Thyroid gland (tissue), 4 donors: ENCODE data around the gene MAPK8. TPM values are rescaled to one million over a fixed set of nuclear protein-coding genes. Genes with fewer than 3 reads are reported as not detected.

ENCODE experiments used
- DNase-seq, 2 donors: peaks; one replicate each; pipeline ENCODE4 v3.0.0-alpha.2; 2019
- H3K27ac ChIP-seq, 3 donors: fragments of 200-600 bp; sonication (generic); 1 replicate in 2 of 3; 2 replicates in 1 of 3; pipeline ENCODE4 v1.5.1; 2016 to 2019; ENCODE audit warnings: mild to moderate bottlenecking in 1 of 3, moderate library complexity in 1 of 3
- H3K27me3 ChIP-seq: fragments of 200-600 bp; sonication (generic); one replicate; pipeline ENCODE4 v1.5.1; 2019
- H3K36me3 ChIP-seq, 2 donors: fragments of 200-600 bp; sonication (generic); one replicate each; pipeline ENCODE4 v1.5.1; 2016 to 2019
- H3K4me1 ChIP-seq, 2 donors: fragments of 200-600 bp; sonication (generic); one replicate each; pipeline ENCODE4 v1.5.1; 2017 to 2019
- H3K4me3 ChIP-seq, 3 donors: fragments of 200-600 bp; sonication (generic); replicated peaks in 1 of 3; 1 replicate in 2 of 3; 2 replicates in 1 of 3; pipeline ENCODE4 v1.5.1; 2016; ENCODE audit warnings: mild to moderate bottlenecking in 1 of 3
- H3K9me3 ChIP-seq: fragments of 200-600 bp; sonication (generic); one replicate; pipeline ENCODE4 v1.5.1; 2017
- POLR2A ChIP-seq, 2 donors: fragments of 450-650 bp; IDR thresholded peaks; one replicate each; pipeline ENCODE4 v1.6.1; 2017; ENCODE audit warnings: antibody characterized with exemption in 2 of 2, mild to moderate bottlenecking in 2 of 2, moderate library complexity in 1 of 2
- WGBS, 2 donors: methylation state at CpG; one replicate each; pipeline ENCODE4 v1.1.5; 2017; 5-methylcytosine and 5-hydroxymethylcytosine counted together
- intact Hi-C: fragments of 100-400 bp; cut with DNase I; formaldehyde crosslinking; loops from one replicate; pipeline ENCODE4 v1.15.1; 2023
- total RNA-seq, 4 donors: library from RNA; depleted of rRNA; stranded (reverse); fragments of >200 nt; gene quantifications; one replicate each; pipeline ENCODE4 v1.2.3, GENCODE V29; 2016
- TF ChIP-seq, protein P1 (sequence below), 6 experiments: fragments of 200-600 bp in 3 of 6; fragments of 450-650 bp in 3 of 6; sonication (generic) in 3 of 6; IDR thresholded peaks; one replicate each; pipeline ENCODE4 v1.5.1; 2016 to 2019; ENCODE audit warnings: antibody characterized with exemption in 6 of 6, mild to moderate bottlenecking in 2 of 6, inconsistent platforms in 1 of 6, moderate library complexity in 1 of 6

Gene MAPK8
- total RNA-seq, 4 donors from 2014 or later: 76.2 to 165 (median 99.0) TPM

GRCh38 chr10:48446785-48447184 lies 140.3 kb downstream of the MAPK8 start:
- peaks cover 9 to 10% of the 10 kb centered on the region in 2 donors for H3K4me1 ChIP-seq
- 91 to 96% methylated on average over 6 to 7 of the region's 7 CpGs for WGBS, 2 donors
- no peak for TF ChIP-seq POLR2A (IDR thresholded peaks at IDR 0.05)
- TF ChIP-seq, protein P1, sequence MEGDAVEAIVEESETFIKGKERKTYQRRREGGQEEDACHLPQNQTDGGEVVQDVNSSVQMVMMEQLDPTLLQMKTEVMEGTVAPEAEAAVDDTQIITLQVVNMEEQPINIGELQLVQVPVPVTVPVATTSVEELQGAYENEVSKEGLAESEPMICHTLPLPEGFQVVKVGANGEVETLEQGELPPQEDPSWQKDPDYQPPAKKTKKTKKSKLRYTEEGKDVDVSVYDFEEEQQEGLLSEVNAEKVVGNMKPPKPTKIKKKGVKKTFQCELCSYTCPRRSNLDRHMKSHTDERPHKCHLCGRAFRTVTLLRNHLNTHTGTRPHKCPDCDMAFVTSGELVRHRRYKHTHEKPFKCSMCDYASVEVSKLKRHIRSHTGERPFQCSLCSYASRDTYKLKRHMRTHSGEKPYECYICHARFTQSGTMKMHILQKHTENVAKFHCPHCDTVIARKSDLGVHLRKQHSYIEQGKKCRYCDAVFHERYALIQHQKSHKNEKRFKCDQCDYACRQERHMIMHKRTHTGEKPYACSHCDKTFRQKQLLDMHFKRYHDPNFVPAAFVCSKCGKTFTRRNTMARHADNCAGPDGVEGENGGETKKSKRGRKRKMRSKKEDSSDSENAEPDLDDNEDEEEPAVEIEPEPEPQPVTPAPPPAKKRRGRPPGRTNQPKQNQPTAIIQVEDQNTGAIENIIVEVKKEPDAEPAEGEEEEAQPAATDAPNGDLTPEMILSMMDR (IDR thresholded peaks at IDR 0.05): no peak
- no peaks in the 10 kb centered on the region for H3K36me3 ChIP-seq
- H3K27me3 ChIP-seq: no peaks in the 10 kb centered on the region
- no peaks in the 10 kb centered on the region for H3K9me3 ChIP-seq
- DNase-seq: no peak
- H3K27ac ChIP-seq: no peak overlapping the region
- intact Hi-C loops: loop anchor here (10.0 kb wide), 1 partner anchor 208 kb away; no protein-coding TSS in a partner anchor
- H3K4me3 ChIP-seq: no peak overlapping the region

- no peaks in the 10 kb centered on the region for H3K27me3 ChIP-seq
- intact Hi-C loops: loop anchor here (10.0 kb wide), 1 partner anchor 207 kb away; no protein-coding TSS in a partner anchor
- H3K36me3 ChIP-seq: no peaks in the 10 kb centered on the region
- TF ChIP-seq, protein P1 (IDR thresholded peaks at IDR 0.05): no peak
- no peak for TF ChIP-seq POLR2A (IDR thresholded peaks at IDR 0.05)
- no peaks in the 10 kb centered on the region for H3K9me3 ChIP-seq
- H3K4me1 ChIP-seq: peaks cover 9 to 10% of the 10 kb centered on the region in 2 donors
- no peak for DNase-seq
- no peak overlapping the region for H3K4me3 ChIP-seq
- 92 to 97% methylated on average over 11 of the region's 11 CpGs for WGBS, 2 donors
- H3K27ac ChIP-seq: no peak overlapping the region
Measured at GRCh38 chr10:48447356-48448215, 141.1 kb downstream of the MAPK8 start.

- 93 to 95% methylated on average over 4 of the region's 4 CpGs for WGBS, 2 donors
- no peak overlapping the region for H3K27ac ChIP-seq
Measured at GRCh38 chr10:48448796-48449195, 142.3 kb downstream of the MAPK8 start.

GRCh38 chr10:48449501-48450232 lies 143.2 kb downstream of the MAPK8 start:
- H3K27ac ChIP-seq: no peak overlapping the region
- intact Hi-C loops: loop anchor here (10.0 kb wide), 1 partner anchor 205 kb away; no protein-coding TSS in a partner anchor
- H3K9me3 ChIP-seq: no peaks in the 10 kb centered on the region
- TF ChIP-seq, protein P1 (IDR thresholded peaks at IDR 0.05): no peak
- TF ChIP-seq POLR2A (IDR thresholded peaks at IDR 0.05): no peak
- 85 to 87% methylated on average over 11 of the region's 19 CpGs for whole genome bisulfite sequencing, 2 donors
- no peaks in the 10 kb centered on the region for H3K27me3 ChIP-seq
- DNase-seq: no peak
- peaks cover 14 to 22% of the 10 kb centered on the region in 2 donors for H3K4me1 ChIP-seq
- H3K4me3 ChIP-seq: no peak overlapping the region
- H3K36me3 ChIP-seq: no peaks in the 10 kb centered on the region

More at GRCh38 chr10:48448796-48449195, 142.3 kb downstream of the MAPK8 start:
- H3K36me3 ChIP-seq: no peaks in the 10 kb centered on the region
- no peaks in the 10 kb centered on the region for H3K27me3 ChIP-seq
- no peak for DNase-seq
- H3K9me3 ChIP-seq: no peaks in the 10 kb centered on the region
- H3K4me3 ChIP-seq: no peak overlapping the region
- peaks cover 9 to 15% of the 10 kb centered on the region in 2 donors for H3K4me1 ChIP-seq
- intact Hi-C loops: loop anchor here (10.0 kb wide), 1 partner anchor 206 kb away; no protein-coding TSS in a partner anchor
- TF ChIP-seq, protein P1 (IDR thresholded peaks at IDR 0.05): no peak
- no peak for TF ChIP-seq POLR2A (IDR thresholded peaks at IDR 0.05)
